HUES64 (cell line): Measurements from ENCODE around the gene PUSL1. TPM values are rescaled to one million over a fixed set of nuclear protein-coding genes. Genes with fewer than 3 reads are reported as not detected.

Experiments used
- H3K27ac ChIP-seq: 2 replicates; pipeline ENCODE4 v1.7.0; 2013; ENCODE audit warnings: low read depth, low read length, inconsistent platforms
- H3K27me3 ChIP-seq: 2 replicates; pipeline ENCODE4 v1.6.1; 2013; ENCODE audit warnings: mild to moderate bottlenecking, low read length; ENCODE audit not compliant: insufficient read depth
- H3K36me3 ChIP-seq: 2 replicates; pipeline ENCODE4 v1.6.1; 2013; ENCODE audit warnings: mild to moderate bottlenecking, low read length; ENCODE audit not compliant: insufficient read depth
- H3K4me1 ChIP-seq: 2 replicates; pipeline ENCODE4 v1.6.1; 2013; ENCODE audit warnings: mild to moderate bottlenecking, low read length, moderate library complexity; ENCODE audit not compliant: insufficient read depth
- H3K4me3 ChIP-seq: 2 replicates; pipeline ENCODE4 v1.5.1; 2013; ENCODE audit warnings: mild to moderate bottlenecking, low read length, moderate library complexity
- H3K9ac ChIP-seq: 2 replicates; pipeline ENCODE4 v1.6.1; 2013; ENCODE audit warnings: mild to moderate bottlenecking, low read depth, low read length
- H3K9me3 ChIP-seq: 2 replicates; pipeline ENCODE4 v1.6.1; 2013; ENCODE audit warnings: low read depth, low read length; ENCODE audit not compliant: insufficient read depth
- WGBS: fragments of 150-250, 120-280 bp; methylation state at CpG from one replicate; pipeline ENCODE4 v1.1.7; 2013; ENCODE audit warnings: missing lambda C conversion rate; 5-methylcytosine and 5-hydroxymethylcytosine counted together
- polyA plus RNA-seq, 2 experiments: library from polyadenylated mRNA; stranded (reverse); fragments of 50-300 nt; gene quantifications; one replicate each; pipeline ENCODE4 v1.2.3, GENCODE V29; 2013

PUSL1 gene
- polyA plus RNA-seq (2013, experiment 1 of 2) = 26.3 TPM
- 26.3 TPM for polyA plus RNA-seq (2013, experiment 2 of 2)

GRCh38 chr1:1307923-1308755 is at the start of gene PUSL1, which contains the start of gene ACAP3:
TSS of gene PUSL1 (plus strand) at chr1:1308597. CDS start at chr1:1308644, 47 bp downstream.
TSS of gene ACAP3 (minus strand) at chr1:1307930. CDS start at chr1:1307815, 115 bp downstream.
- Histone ChIP-seq H3K4me3 (peak within 1 kb of the TSS; percentile 88), H3K27ac (peak within 1 kb of the TSS; percentile 92), H3K9me3 (no peaks in the 10 kb centered on the region), H3K27me3 (no peaks in the 10 kb centered on the region; the same call in 1 of the 2 replicates), H3K9ac (peak within 1 kb of the TSS; percentile 82), H3K4me1 (peaks cover 23% of the 10 kb centered on the region), H3K36me3 (peaks cover 31% of the 10 kb centered on the region)
- under 1% methylated on average over 130 of the region's 131 CpGs for WGBS

- Histone ChIP-seq H3K4me3 (no peak overlapping the region), H3K27me3 (no peaks in the 10 kb centered on the region), H3K36me3 (peaks cover 73% of the 10 kb centered on the region), H3K9me3 (no peaks in the 10 kb centered on the region), H3K27ac (no peak overlapping the region), H3K9ac (no peak overlapping the region), H3K4me1 (peaks cover 6% of the 10 kb centered on the region; the same call in 1 of the 2 replicates)
- WGBS = 96% methylated on average over 22 of the region's 22 CpGs
These were observed 49.3 kb upstream of the PUSL1 start for GRCh38 chr1:1259119-1259488.

- WGBS = 96% methylated on average over 18 of the region's 18 CpGs
- Histone ChIP-seq H3K4me1 (peaks cover 6% of the 10 kb centered on the region; the same call in 1 of the 2 replicates), H3K27me3 (no peaks in the 10 kb centered on the region), H3K9ac (no peak overlapping the region), H3K27ac (no peak overlapping the region), H3K4me3 (no peak overlapping the region), H3K9me3 (no peaks in the 10 kb centered on the region), H3K36me3 (peaks cover 73% of the 10 kb centered on the region)
These were observed 48.9 kb upstream of the PUSL1 start for GRCh38 chr1:1259540-1259939.

DNA sequence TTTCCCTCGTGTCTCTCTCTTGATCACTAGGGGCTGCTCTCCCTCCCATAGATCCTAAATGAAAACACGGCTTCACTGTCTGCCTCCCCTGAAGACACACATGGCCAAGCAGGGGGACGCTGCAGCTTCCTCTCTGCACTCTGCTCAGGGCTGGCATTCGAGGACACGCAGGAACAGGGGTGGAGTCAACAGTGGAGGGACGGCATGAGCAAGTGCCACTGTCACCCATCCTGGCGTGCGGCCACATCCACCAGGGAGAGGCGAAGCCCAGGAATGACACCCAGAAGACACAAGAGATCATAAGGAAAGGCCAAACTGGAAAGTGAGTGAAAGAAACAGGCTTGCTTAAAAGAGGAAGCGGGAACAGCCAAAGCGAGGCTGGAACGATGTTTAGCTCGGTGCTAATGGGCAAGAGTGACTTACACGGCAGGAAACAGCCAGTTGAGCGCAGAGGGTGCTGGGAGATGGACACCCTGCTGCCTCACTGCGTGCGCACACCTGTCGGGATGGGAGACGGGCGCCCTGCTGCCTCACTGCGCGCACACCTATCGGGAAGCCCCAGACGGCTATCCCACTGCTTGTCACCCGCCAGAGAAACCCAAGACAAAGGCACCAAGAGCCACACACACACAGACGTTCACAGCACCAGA is 48.3 kb upstream of the PUSL1 start:
- no peak overlapping the region for H3K27ac ChIP-seq
- H3K4me1 ChIP-seq = peaks cover 6% of the 10 kb centered on the region; the same call in 1 of the 2 replicates
- no peak overlapping the region for H3K9ac ChIP-seq
- no peaks in the 10 kb centered on the region for H3K27me3 ChIP-seq
- WGBS = 94% methylated on average over 26 of the region's 26 CpGs
- no peak overlapping the region for H3K4me3 ChIP-seq
- H3K36me3 ChIP-seq = peaks cover 72% of the 10 kb centered on the region
- H3K9me3 ChIP-seq = no peaks in the 10 kb centered on the region

GRCh38 chr1:1260843-1261560 is 47.4 kb upstream of the PUSL1 start:
- H3K27ac ChIP-seq = no peak overlapping the region
- H3K4me1 ChIP-seq = peaks cover 6% of the 10 kb centered on the region; the same call in 1 of the 2 replicates
- H3K4me3 ChIP-seq = no peak overlapping the region
- no peaks in the 10 kb centered on the region for H3K27me3 ChIP-seq
- WGBS = 88% methylated on average over 16 of the region's 16 CpGs
- H3K36me3 ChIP-seq = peaks cover 72% of the 10 kb centered on the region
- H3K9me3 ChIP-seq = no peaks in the 10 kb centered on the region
- no peak overlapping the region for H3K9ac ChIP-seq

- 96% methylated on average over 17 of the region's 17 CpGs for WGBS
- Histone ChIP-seq H3K9ac (no peak overlapping the region), H3K27ac (no peak overlapping the region), H3K9me3 (no peaks in the 10 kb centered on the region), H3K4me3 (no peak overlapping the region), H3K4me1 (0 out of 2 replicates have a peak, but pooled peaks cover 3% of the 10 kb centered on the region), H3K36me3 (peaks cover 67% of the 10 kb centered on the region), H3K27me3 (no peaks in the 10 kb centered on the region)
These were observed 46.3 kb upstream of the PUSL1 start for GRCh38 chr1:1262071-1262470.

DNA sequence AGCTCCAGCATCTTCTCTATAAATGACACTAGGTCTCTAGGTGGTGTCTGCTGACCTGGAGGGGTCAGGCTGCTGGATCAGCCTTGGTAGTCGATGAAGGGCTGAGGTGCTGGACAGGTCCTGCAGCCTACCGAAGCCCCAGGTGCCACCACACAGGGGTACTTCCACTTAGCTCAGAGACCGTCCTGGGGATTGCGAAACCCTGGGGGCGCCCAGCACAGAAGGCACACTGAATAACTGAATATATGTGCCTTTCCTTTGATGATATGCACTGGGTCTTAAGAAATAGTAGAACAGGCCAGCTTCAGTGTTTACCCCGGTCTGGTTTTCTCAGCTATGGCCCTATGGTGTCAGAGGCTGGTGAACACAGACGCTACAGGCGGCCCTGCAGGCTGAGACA is 45.6 kb upstream of the PUSL1 start:
- peaks cover 74% of the 10 kb centered on the region for H3K36me3 ChIP-seq
- no peaks in the 10 kb centered on the region for H3K4me1 ChIP-seq
- H3K4me3 ChIP-seq = no peak overlapping the region
- no peaks in the 10 kb centered on the region for H3K27me3 ChIP-seq
- 95% methylated on average over 8 of the region's 8 CpGs for WGBS
- no peak overlapping the region for H3K9ac ChIP-seq
- H3K27ac ChIP-seq = no peak overlapping the region
- H3K9me3 ChIP-seq = no peaks in the 10 kb centered on the region

GRCh38 chr1:1264026-1264425 is 44.4 kb upstream of the PUSL1 start:
- H3K9me3 ChIP-seq = no peaks in the 10 kb centered on the region
- H3K27me3 ChIP-seq = no peaks in the 10 kb centered on the region
- H3K4me1 ChIP-seq = no peaks in the 10 kb centered on the region
- WGBS = 93% methylated on average over 9 of the region's 9 CpGs
- no peak overlapping the region for H3K27ac ChIP-seq
- peaks cover 80% of the 10 kb centered on the region for H3K36me3 ChIP-seq
- no peak overlapping the region for H3K9ac ChIP-seq
- H3K4me3 ChIP-seq = no peak overlapping the region

- H3K27ac ChIP-seq = peak overlapping the region; percentile 6; the same call in 1 of the 2 replicates
These were observed 43.5 kb upstream of the PUSL1 start for GRCh38 chr1:1264868-1265272.

DNA sequence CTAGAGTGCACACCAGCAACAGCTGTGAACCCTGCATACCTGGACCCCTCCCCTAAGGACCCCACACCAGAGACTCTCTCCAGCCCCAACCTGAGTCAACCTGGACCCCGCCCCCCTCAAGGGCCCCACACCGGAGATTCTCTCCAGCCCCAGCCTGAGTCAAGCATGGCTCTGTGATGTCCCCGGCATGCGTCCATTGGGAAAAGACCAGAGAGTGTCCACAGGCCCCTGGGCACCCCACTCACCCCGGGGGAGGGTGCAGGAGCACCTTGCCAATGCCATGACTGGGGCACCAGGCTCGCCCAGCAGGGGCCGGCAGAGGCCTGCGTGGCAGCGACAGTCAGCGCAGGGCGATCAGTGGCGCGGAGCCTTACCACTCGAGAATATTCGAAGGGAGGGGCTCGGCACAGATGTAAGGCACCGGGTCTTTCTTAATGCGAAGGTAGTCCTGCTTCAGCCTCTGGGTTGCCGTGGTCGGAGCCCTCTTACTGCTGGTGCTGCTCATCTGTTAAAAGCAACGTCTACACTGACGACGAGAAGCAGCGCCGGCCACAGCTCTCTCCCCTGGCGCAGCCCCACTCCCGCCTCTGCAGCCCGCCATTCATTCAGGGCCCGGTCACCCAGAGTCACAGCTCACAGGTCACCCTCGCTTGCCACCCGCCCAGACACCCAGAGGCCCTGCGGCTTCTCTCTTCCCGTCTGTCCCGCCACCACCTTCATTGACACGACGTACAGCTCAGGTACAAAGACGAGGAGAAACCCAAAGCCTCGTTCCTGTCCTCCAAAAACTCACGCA is 40.7 kb upstream of the PUSL1 start:
- Histone ChIP-seq H3K27ac (no peak overlapping the region), H3K9me3 (no peaks in the 10 kb centered on the region), H3K27me3 (no peaks in the 10 kb centered on the region), H3K36me3 (peaks cover 60% of the 10 kb centered on the region), H3K4me1 (no peaks in the 10 kb centered on the region; the same call in 1 of the 2 replicates), H3K4me3 (no peak overlapping the region), H3K9ac (no peak overlapping the region)
- WGBS = 95% methylated on average over 39 of the region's 39 CpGs

More at GRCh38 chr1:1264868-1265272, 43.5 kb upstream of the PUSL1 start:
- H3K4me3 ChIP-seq = no peak overlapping the region
- no peaks in the 10 kb centered on the region for H3K9me3 ChIP-seq
- no peaks in the 10 kb centered on the region for H3K27me3 ChIP-seq
- no peaks in the 10 kb centered on the region for H3K4me1 ChIP-seq
- 89% methylated on average over 10 of the region's 10 CpGs for WGBS
- no peak overlapping the region for H3K9ac ChIP-seq
- H3K36me3 ChIP-seq = peaks cover 74% of the 10 kb centered on the region
